ENCODE data around the gene FOXD3. TPM values are rescaled to one million over a fixed set of nuclear protein-coding genes. Genes with fewer than 3 reads are reported as not detected.

Gene FOXD3
- total and polyA plus RNA-seq, 9 donors = 0.20 to 0.79 (median 0.42) TPM; not detected in 3

GRCh38 chr1:63326473-63327380, 4.4 kb downstream of the FOXD3 start:
- Histone ChIP-seq H3K4me1 (ENCODE audit: insufficient read depth) (peaks cover 7% of the 10 kb centered on the region), H3K4me3 (no peak overlapping the region), H3K27me3 (peaks cover 13% of the 10 kb centered on the region), H3K9me3 (peaks cover 0 to 7% of the 10 kb centered on the region in 2 donors), H3K27ac (no peak overlapping the region), H3K36me3 (no peaks in the 10 kb centered on the region)
- intact Hi-C loops (cut with DNase I) = no loop called here
- DNase-seq = no peak
- WGBS, 3 donors = 12 to 15% (median 14%) methylated on average over 37 of the region's 37 CpGs
- TF ChIP-seq EP300 (IDR thresholded peaks at IDR 0.05) = no peak
- TF ChIP-seq, protein P1, sequence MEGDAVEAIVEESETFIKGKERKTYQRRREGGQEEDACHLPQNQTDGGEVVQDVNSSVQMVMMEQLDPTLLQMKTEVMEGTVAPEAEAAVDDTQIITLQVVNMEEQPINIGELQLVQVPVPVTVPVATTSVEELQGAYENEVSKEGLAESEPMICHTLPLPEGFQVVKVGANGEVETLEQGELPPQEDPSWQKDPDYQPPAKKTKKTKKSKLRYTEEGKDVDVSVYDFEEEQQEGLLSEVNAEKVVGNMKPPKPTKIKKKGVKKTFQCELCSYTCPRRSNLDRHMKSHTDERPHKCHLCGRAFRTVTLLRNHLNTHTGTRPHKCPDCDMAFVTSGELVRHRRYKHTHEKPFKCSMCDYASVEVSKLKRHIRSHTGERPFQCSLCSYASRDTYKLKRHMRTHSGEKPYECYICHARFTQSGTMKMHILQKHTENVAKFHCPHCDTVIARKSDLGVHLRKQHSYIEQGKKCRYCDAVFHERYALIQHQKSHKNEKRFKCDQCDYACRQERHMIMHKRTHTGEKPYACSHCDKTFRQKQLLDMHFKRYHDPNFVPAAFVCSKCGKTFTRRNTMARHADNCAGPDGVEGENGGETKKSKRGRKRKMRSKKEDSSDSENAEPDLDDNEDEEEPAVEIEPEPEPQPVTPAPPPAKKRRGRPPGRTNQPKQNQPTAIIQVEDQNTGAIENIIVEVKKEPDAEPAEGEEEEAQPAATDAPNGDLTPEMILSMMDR (IDR thresholded peaks at IDR 0.05) = no peak
- no peak for TF ChIP-seq POLR2A (IDR thresholded peaks at IDR 0.05)

DNA sequence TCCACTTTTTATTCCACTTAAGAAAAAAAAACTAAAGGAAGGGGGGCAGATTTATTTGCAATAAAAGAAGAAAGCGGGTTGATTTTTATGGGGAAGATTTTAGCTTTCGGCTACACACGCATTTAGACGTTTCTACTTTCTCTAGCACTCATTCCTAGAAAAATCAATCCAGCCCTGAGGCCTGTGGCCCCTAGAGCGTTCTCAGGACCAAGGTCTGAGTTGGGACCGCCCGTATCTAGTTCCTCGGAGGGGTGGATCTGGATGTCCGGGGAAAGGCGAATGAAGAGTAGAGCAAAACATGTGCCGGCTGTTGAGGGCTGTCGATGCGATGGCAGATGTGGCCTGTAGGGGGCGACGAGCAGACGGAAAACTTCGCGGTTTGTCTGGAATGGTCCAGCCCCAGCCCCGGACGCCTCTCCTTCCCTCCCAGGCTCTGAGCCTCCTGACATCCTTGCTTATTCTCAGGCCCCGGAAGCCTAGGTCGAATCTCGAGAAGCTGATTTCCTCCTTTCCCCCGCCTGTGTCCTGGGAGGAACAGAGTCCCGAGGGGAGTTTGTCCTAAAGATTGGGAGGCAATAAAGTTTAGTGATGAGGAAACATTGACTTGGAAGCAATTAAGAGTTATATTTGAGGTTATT, 5.2 kb downstream of the FOXD3 start:
- Histone ChIP-seq H3K4me1 (ENCODE audit: insufficient read depth) (peaks cover 5% of the 10 kb centered on the region), H3K4me3 (no peak overlapping the region), H3K27me3 (peaks cover 9% of the 10 kb centered on the region), H3K27ac (no peak overlapping the region), H3K36me3 (no peaks in the 10 kb centered on the region), H3K9me3 (peaks cover 0 to 7% of the 10 kb centered on the region in 2 donors)
- WGBS, 3 donors = 10% methylated on average over 25 of the region's 25 CpGs
- peak in 1 of 5 donors; percentile 51 for DNase-seq
- TF ChIP-seq POLR2A (IDR thresholded peaks at IDR 0.05) (no peak), EP300 (IDR thresholded peaks at IDR 0.05) (no peak)
- TF ChIP-seq, protein P1 (IDR thresholded peaks at IDR 0.05) = no peak
- intact Hi-C loops (cut with DNase I) = no loop called here

DNA sequence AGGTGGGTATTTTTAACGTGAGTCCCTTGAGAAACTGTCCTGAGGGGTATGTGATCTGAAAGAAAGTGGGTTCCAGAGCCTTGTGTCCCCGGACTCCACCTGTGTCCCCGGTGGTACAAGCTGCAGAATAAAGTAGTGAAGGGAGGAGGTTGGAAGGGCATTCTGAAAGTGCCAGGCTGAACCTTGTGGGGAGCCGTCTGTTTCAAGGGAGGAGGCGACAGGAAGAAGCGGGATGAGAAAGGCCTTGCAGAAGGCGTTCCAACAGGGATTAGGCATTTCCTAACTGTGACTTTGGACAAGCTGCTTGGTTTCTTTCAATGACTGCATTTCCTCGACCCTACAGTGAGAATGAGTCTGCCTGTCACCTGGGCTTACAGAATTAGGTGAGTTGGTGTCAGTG, 5.8 kb downstream of the FOXD3 start:
- no peak overlapping the region for H3K27ac ChIP-seq
- no peak overlapping the region for H3K4me3 ChIP-seq
- peaks cover 0 to 7% of the 10 kb centered on the region in 2 donors for H3K9me3 ChIP-seq
- no peak for TF ChIP-seq EP300 (IDR thresholded peaks at IDR 0.05)
- TF ChIP-seq POLR2A (IDR thresholded peaks at IDR 0.05) = no peak
- TF ChIP-seq, protein P1 (IDR thresholded peaks at IDR 0.05) = no peak
- WGBS, 3 donors = 60 to 64% (median 62%) methylated on average over 8 of the region's 8 CpGs
- no peaks in the 10 kb centered on the region for H3K36me3 ChIP-seq
- peaks cover 2% of the 10 kb centered on the region for H3K4me1 ChIP-seq (ENCODE audit: insufficient read depth)
- intact Hi-C loops (cut with DNase I) = no loop called here
- no peak for DNase-seq
- H3K27me3 ChIP-seq = peaks cover 4% of the 10 kb centered on the region

GRCh38 chr1:63328781-63329180, 6.4 kb downstream of the FOXD3 start:
- H3K27ac ChIP-seq = no peak overlapping the region
- no peaks in the 10 kb centered on the region for H3K4me1 ChIP-seq (ENCODE audit: insufficient read depth)
- TF ChIP-seq, protein P1 (IDR thresholded peaks at IDR 0.05) = no peak
- no peak for TF ChIP-seq EP300 (IDR thresholded peaks at IDR 0.05)
- 84 to 91% (median 87%) methylated on average over 9 of the region's 9 CpGs for WGBS, 3 donors
- no peaks in the 10 kb centered on the region for H3K36me3 ChIP-seq
- intact Hi-C loops (cut with DNase I) = no loop called here
- DNase-seq = no peak
- peaks cover 4% of the 10 kb centered on the region for H3K27me3 ChIP-seq
- H3K9me3 ChIP-seq = peaks cover 0 to 7% of the 10 kb centered on the region in 2 donors
- H3K4me3 ChIP-seq = no peak overlapping the region
